GM19468 (cell line): Measurements from ENCODE around the gene ABCG4.
"Not testable (repeated sequence)": the region's sequence is repeated elsewhere in the genome, so short reads cannot be mapped to it uniquely, and the experiment has no call there.

Experiments
- ATAC-seq: cut with Tn5 transposase; IDR thresholded peaks from one replicate; pipeline ENCODE4 v1.9.1; 2021; ENCODE audit warnings: mild to moderate bottlenecking, moderate library complexity, moderate number of reproducible peaks; ENCODE audit not compliant: unreplicated experiment; ENCODE audit errors: extremely low read depth

The ABCG4 gene

GRCh38 chr11:119179983-119180382 is 31.1 kb downstream of the ABCG4 start:
- no peak for ATAC-seq

GRCh38 chr11:119180729-119181676 is 32.2 kb downstream of the ABCG4 start:
- ATAC-seq: no peak

- ATAC-seq: no peak
Observed at GRCh38 chr11:119181677-119182412, 33.0 kb downstream of the ABCG4 start.

- ATAC-seq: not testable (repeated sequence)
Observed at GRCh38 chr11:119184399-119184798, 35.5 kb downstream of the ABCG4 start.

- no peak for ATAC-seq
Observed at GRCh38 chr11:119185981-119186634, 37.3 kb downstream of the ABCG4 start.

- ATAC-seq: no peak
Observed at GRCh38 chr11:119187123-119187892, 38.5 kb downstream of the ABCG4 start.

GRCh38 chr11:119188067-119188466 is 39.2 kb downstream of the ABCG4 start:
- no peak for ATAC-seq

- ATAC-seq: no peak
Observed at GRCh38 chr11:119188887-119189286, 40.0 kb downstream of the ABCG4 start.

- no peak for ATAC-seq
Observed at GRCh38 chr11:119189393-119189792, 40.5 kb downstream of the ABCG4 start.

GRCh38 chr11:119190531-119190930 is 41.7 kb downstream of the ABCG4 start:
- no peak for ATAC-seq

GRCh38 chr11:119191265-119191664 is 42.4 kb downstream of the ABCG4 start:
- ATAC-seq: not testable (repeated sequence)

GRCh38 chr11:119192111-119192510 is 43.3 kb downstream of the ABCG4 start:
- ATAC-seq: no peak

- no peak for ATAC-seq
Observed at GRCh38 chr11:119193001-119193400, 44.1 kb downstream of the ABCG4 start.

GRCh38 chr11:119193626-119194025 is 44.8 kb downstream of the ABCG4 start:
- no peak for ATAC-seq

- no peak for ATAC-seq
Observed at GRCh38 chr11:119194811-119195440, 46.1 kb downstream of the ABCG4 start.

- ATAC-seq: no peak
Observed at GRCh38 chr11:119195680-119196079, 46.8 kb downstream of the ABCG4 start.

GRCh38 chr11:119196833-119197483 is 48.1 kb downstream of the ABCG4 start:
- no peak for ATAC-seq

GRCh38 chr11:119198925-119199324 is 50.1 kb downstream of the ABCG4 start:
- ATAC-seq: no peak

GRCh38 chr11:119201236-119201635 is 52.4 kb downstream of the ABCG4 start:
- ATAC-seq: not testable (repeated sequence)
